MG63 (cell line): ENCODE measurements around the gene CHD3. TPM values are rescaled to one million over a fixed set of nuclear protein-coding genes. Genes with fewer than 3 reads are reported as not detected.

Experiments used
- DNase-seq: peaks from one replicate; pipeline ENCODE4 v3.0.0-alpha.2; 2020
- H3K27me3 ChIP-seq: fragments of 250-450 bp; sonication (Bioruptor Pico); 2 replicates; pipeline ENCODE4 v1.5.1; 2020; ENCODE audit warnings: mild to moderate bottlenecking, moderate library complexity
- H3K36me3 ChIP-seq: fragments of 250-450 bp; sonication (Bioruptor Pico); 2 replicates; pipeline ENCODE4 v1.5.1; 2020; ENCODE audit warnings: mild to moderate bottlenecking, moderate library complexity
- H3K4me3 ChIP-seq: fragments of 250-450 bp; sonication (Bioruptor Pico); 2 replicates; pipeline ENCODE4 v1.5.1; 2020; ENCODE audit warnings: mild to moderate bottlenecking, moderate library complexity
- H3K9me3 ChIP-seq: fragments of 250-450 bp; sonication (Bioruptor Pico); 2 replicates; pipeline ENCODE4 v1.5.1; 2020; ENCODE audit warnings: mild to moderate bottlenecking, moderate library complexity
- total RNA-seq: library from RNA; depleted of rRNA; stranded (reverse); fragments of >200 nt; shearing (Covaris generic); gene quantifications from 2 replicates; pipeline ENCODE4 v1.2.3, GENCODE V29; 2014; ENCODE audit warnings: low replicate concordance; rRNA removed

Gene CHD3
- total RNA-seq, 1 experiment from 2014 or later = 49.6 TPM

DNA sequence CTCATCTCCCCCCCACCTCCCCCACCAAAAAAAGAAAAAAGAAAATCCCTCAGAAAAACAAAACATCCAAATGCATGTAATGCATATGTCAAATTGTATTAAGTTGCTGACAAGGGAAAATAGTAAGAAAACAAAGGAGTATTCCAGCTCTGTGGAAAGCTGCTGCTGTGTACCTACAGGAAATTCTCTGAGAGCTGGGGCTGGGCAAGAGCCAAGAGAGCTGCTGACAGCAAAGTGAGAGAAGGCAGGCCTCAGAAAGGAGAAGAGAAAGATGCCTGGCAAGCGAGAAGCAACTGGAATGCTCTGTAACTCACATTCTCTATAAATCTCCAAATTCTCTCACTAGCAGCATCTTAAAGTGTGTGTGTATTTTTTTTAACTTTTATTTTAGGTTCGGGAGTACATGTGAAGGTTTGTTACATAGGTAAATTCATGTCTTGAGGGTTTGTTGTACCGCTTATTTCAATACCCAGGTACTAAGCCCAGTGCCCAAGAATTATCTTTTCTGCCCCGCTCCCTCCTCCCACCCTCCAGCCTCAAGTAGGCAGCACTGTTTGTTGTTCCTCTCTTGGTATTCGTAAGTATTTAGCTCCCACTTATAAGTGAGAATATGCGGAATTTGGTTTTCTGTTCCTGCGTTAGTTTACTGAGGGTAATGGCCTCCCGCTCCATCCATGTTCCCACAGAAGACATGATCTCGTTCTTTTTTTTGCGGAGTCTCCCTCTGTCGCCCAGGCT is 67.8 kb downstream of the CHD3 start:
- no peak for DNase-seq
- no peak overlapping the region for H3K4me3 ChIP-seq
- H3K36me3 ChIP-seq = no peaks in the 10 kb centered on the region
- H3K9me3 ChIP-seq = no peaks in the 10 kb centered on the region
- peaks cover 2% of the 10 kb centered on the region; the same call in 1 of the 2 replicates for H3K27me3 ChIP-seq

DNA sequence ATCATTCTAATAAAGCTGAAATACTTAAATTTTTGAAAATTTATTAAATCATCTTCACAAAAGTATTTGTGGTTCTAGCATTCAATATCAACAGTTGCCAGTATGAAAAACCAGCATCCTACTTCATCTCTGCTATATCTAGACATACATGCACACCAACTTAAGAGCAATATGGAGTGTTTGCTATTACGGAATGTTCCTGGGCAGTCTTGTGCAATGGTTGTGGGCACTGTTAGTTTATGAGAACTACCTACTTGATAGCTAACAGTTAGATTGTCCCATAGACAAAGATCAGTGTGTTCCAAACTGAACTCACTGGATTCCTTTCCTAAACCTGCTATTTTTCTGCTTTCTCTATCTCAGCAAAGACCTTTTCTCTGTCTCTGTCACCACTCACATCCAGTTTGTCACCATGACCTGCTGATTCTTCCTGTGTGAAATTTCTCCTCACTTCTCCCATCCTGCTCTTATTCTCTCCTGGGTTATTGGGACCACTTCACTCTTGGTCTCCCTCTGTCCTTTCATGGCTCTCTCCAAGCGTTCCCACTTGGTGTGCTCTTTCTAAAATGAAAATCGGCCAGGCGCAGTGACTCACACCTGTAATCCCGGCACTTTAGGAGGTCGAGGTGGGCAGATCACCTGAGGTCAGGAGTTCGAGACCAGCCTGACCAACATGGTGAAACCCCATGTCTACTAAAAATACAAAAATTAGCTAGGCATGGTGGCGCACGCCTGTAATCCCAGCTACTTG is 71.1 kb downstream of the CHD3 start:
- Histone ChIP-seq H3K9me3 (no peaks in the 10 kb centered on the region), H3K36me3 (no peaks in the 10 kb centered on the region), H3K27me3 (peaks cover 2% of the 10 kb centered on the region; the same call in 1 of the 2 replicates), H3K4me3 (no peak overlapping the region)
- DNase-seq = no peak

GRCh38 chr17:7961421-7961820 is 72.8 kb downstream of the CHD3 start:
- Histone ChIP-seq H3K4me3 (no peak overlapping the region), H3K9me3 (no peaks in the 10 kb centered on the region), H3K27me3 (peaks cover 4% of the 10 kb centered on the region; the same call in 1 of the 2 replicates), H3K36me3 (no peaks in the 10 kb centered on the region)
- no peak for DNase-seq

Other genes with a start within 250 kb of the CHD3 start
- not detected in 2 replicates for gene ATP1B2, start 237.9 kb upstream of the CHD3 start, total RNA-seq
- gene TP53, start 201.3 kb upstream of the CHD3 start, total RNA-seq = 2.8 and 12.2 TPM in 2 replicates
- 13.4 and 25.9 TPM in 2 replicates for gene WRAP53, start 200.3 kb upstream of the CHD3 start, total RNA-seq
- gene EFNB3, start 183.6 kb upstream of the CHD3 start, total RNA-seq = 0.53 TPM in 1 of 2 replicates, not detected in the other
- not detected in 2 replicates for gene DNAH2, start 171.0 kb upstream of the CHD3 start, total RNA-seq
- gene KDM6B, start 54.6 kb upstream of the CHD3 start, total RNA-seq = 0.07 and 0.20 TPM in 2 replicates
- gene TMEM88, start 33.7 kb upstream of the CHD3 start, total RNA-seq = not detected in 2 replicates
- 74.9 and 264 TPM in 2 replicates for gene NAA38, start 31.2 kb upstream of the CHD3 start, total RNA-seq
- 18.2 and 38.2 TPM in 2 replicates for gene CYB5D1, start 30.8 kb upstream of the CHD3 start, total RNA-seq
- gene RNF227, start 27.5 kb downstream of the CHD3 start, total RNA-seq = 0.15 and 1.6 TPM in 2 replicates
- not detected in 2 replicates for gene KCNAB3, start 41.1 kb downstream of the CHD3 start, total RNA-seq
- 3.8 and 4.5 TPM in 2 replicates for gene TRAPPC1, start 43.2 kb downstream of the CHD3 start, total RNA-seq
- 29.5 and 39.9 TPM in 2 replicates for gene CNTROB, start 43.4 kb downstream of the CHD3 start, total RNA-seq
- 0.23 TPM in 1 of 2 replicates, not detected in the other for gene GUCY2D, start 113.8 kb downstream of the CHD3 start, total RNA-seq
- gene ALOX15B, start 150.3 kb downstream of the CHD3 start, total RNA-seq = not detected in 2 replicates
- gene ALOX12B, start 198.9 kb downstream of the CHD3 start, total RNA-seq = not detected in 2 replicates
- not detected in 2 replicates for gene ALOXE3, start 229.7 kb downstream of the CHD3 start, total RNA-seq
- not detected in 2 replicates for gene HES7, start 235.3 kb downstream of the CHD3 start, total RNA-seq